ENCODE data around the gene LBR.

The LBR gene

DNA sequence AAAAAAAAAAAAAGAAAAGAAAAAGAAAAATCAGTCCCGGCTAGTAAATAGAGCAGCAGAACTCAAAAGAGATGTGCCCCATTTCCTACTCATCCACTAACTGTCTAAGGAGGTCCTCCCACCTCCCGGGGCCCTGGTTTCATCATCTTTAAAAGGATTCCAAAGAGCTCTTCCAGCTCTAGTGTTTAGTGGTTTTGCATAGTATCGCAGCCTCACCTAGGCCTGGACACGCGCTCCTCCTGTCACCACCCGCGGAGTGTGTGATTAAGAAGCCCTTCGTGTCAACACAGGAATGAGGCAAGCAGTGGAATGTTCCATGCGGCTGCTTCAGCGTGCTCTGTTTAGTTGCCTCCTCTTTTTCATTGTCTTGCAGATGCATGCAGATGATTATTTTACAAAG is 49.0 kb downstream of the LBR start:
- peak; percentile 72 for DNase-seq (ENCODE audit: low read depth, low spot score)

DNA sequence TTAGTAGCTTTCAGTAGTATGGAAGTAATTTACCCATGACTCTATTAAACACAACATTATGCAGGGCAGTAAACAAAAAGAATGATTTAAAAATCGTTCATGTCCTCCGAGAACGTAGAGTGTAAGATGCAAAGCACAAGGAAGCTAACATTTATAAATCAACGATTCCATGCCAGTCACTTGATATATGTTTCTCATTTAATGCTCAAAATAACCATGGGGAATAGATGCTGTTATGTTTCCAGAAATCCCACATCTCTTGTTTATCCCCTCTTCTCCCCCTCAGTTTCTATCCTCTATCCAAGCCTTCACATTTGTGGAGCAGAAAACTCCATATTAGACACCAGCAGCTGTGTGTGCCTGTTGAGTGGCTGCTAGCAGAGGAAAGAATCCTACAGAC is 52.8 kb downstream of the LBR start:
- no peak for DNase-seq (ENCODE audit: low read depth, low spot score)

DNA sequence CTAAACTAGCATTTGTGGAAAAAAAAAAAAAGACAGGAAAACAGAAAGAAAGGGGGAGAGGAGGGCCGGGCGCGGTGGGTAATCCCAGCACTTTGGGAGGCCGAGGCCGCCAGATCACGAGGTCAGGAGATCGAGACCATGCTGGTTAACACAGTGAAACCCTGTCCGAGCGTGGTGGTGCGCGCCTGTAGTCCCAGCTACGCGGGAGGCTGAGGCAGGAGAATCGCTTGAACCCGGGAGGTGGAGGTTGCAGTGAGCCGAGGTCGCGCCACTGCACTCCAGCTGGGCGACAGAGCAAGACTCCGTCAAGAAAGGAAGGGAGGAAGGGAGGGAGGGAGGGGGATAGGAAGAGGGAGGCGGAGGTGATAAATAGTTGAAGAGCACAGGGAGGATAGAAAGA is 54.7 kb downstream of the LBR start:
- no peak for DNase-seq (ENCODE audit: low read depth, low spot score)

DNA sequence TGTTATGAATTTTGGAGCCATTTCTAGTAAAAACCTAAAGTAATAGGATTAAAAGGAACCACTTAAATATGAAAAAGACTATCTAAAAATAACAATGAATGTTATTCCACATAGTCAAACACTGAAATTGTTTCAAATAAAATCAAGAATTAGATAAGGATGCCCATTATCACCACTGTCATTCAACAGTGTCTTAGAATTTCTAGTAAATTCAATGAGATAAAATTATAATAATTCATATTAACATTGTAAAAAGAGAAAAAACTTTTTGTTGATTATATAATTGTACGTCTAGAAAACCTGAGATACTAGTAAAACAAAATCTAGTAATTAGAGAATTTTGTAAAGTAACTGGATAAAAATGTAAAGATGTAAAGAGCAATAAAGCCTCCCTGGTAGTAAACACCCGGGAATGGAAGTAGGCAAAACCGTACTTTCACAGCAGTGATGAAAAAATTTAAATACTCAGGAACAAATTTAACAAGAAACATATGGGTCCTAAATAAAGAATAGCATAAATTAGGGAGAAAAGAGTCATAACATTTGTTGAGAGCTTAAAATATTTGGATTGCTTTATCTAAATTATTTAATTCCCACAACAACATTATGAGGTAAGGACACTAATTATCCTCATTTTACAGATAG is 56.4 kb downstream of the LBR start:
- no peak for DNase-seq (ENCODE audit: low read depth, low spot score)

DNA sequence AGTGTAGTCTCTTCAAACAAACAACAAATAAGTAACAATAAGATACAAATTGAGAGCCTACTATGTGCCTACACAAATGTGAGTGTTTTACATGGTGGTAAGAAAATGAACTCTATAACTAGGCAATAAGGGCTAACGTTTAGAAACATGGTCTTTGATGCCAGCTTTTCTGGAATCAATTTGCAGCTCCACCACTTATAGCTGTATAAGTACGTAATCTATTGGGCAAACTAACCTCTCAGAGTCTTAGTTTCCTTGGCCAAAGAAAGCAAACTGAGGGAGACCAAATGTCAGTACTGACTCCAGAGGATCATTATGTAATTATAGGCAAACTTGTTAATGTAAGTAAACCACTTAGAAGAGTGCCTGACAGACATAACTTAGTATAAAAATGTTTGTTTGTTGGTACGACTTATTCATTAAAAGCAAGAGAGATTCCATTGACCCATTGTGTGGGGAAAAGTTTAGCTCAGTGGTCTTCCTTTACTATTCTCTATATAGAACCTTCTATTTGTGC is 59.7 kb downstream of the LBR start:
- DNase-seq (ENCODE audit: low read depth, low spot score), result no peak

DNA sequence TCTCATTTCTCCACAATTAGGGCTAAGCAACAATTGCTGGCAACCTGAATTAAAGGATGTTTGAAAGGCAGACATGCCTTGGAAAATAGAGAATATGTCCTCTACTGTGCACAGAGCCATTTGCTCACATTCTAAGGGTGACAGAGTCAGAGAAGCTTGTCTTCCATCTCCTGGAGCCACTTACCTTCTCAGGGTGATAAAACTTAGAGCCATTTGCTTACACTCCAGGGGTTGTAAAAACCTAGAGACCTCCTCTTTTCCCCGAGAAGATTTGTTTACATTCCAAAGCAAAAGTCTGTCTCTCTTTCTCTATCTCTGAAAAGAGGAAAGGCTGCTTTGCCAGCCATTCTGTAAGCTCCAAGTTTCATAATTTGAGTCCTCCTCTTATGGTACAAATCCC is 61.3 kb downstream of the LBR start:
- DNase-seq (ENCODE audit: low read depth, low spot score), result no peak

DNA sequence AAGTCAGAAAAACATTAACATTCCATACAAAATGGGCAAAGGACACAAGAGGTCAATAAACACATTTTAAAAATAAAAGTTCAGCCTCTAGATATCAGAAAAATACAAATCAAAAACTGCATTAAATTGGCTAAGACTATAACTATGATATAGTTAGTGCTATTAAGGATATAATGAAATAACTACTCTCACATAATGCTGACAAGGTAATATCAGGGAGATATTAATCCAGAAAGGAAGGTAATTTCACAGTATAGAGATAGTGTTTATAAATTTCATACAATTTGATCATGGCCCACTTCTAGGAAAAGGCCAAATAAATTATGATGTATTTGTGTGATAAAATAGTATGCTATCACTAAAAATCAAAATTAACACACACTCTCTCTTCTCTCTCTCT is 61.8 kb downstream of the LBR start:
- no peak for DNase-seq (ENCODE audit: low read depth, low spot score)

DNA sequence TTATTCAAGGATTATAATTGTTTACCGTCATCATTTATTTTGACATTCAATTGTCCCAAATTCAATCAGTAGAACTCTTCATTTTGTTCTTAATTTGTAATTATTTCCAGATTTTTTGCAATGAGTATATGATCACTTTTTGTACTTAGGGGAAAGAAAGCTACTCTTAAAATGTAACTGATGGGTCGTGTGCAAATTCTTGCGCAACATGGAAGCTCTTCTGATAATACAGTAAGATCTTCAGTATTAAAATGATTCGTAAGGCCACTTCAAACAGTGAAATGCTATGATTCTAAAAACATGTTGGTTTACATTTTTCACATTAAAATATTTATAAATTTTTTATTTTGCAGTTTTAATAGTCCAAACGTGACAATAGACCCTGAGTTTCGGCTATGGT is 63.4 kb downstream of the LBR start:
- DNase-seq (ENCODE audit: low read depth, low spot score), result no peak

DNA sequence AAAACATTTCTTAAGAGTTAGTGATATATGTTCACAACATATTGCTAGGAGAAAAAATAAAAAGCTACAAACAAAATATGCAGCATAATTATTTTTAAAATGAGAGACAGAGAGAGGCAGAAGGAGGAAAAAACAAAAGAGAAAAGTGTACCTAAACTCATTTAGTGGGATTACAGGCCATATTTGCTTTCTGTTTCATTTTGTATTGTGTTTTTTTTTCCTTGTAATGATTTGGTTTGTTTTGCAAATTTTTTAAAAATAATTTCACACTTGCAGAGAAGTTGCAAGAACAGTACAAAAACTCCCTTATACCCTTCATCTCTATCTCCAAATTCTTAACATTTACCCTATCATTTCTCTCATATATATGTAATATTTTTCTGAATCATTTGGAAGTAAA is 65.0 kb downstream of the LBR start:
- DNase-seq (ENCODE audit: low read depth, low spot score), result no peak

DNA sequence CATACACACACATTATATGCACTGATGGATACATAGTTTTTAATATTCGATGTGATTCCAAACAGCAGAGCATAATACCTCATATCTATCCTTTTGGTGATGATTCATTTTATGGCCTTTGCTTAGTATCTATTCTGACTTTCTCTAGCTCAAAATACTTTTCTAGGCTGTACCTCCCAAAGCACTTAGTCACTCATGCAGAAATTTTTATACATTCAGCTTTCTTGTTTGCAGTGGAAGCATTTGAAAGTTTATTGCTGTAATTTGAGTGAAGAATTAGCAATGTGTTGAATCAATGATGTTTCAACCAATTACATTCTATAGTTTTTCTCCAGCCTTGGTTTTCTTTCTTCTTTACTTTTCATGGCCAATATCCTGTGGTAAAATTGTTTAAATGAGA is 66.7 kb downstream of the LBR start:
- no peak for DNase-seq (ENCODE audit: low read depth, low spot score)

DNA sequence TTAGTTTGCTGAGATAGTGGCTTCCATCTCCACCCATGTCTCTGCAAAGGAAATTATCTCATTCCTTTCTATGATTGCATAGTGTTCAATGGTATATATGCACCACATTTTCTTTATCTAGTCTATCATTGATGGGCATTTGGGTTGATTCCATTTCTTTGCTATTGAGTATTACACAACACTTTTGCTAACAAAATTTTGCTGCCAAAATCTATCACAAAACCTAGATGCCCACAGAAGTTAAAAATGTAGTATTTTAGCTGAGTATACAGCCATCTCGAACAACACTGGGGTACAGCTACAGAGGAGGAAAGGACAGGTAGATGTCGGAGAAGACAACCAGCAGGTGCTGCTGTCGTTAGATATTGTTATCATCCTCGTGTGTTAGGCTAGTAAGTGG is 67.7 kb downstream of the LBR start:
- DNase-seq (ENCODE audit: low read depth, low spot score), result no peak

DNA sequence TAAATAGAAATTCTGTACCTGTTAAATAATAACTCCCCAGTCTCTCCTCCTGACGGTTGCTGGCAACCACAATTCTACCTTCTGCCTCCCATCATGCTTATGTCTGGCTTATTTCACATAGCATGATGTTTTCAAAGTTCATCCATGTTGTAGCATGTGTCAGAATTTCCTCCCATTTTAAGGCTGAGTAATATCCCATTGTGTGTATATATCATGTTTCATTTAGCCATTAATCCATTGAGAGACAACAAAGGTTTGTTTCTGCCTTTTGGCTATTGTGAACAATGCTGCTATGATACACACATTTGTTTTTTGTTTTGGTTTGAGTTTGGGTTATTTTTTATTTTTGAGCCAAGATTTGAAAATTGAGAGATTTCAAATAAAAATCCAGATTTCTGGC is 72.0 kb downstream of the LBR start:
- no peak for DNase-seq (ENCODE audit: low read depth, low spot score)

DNA sequence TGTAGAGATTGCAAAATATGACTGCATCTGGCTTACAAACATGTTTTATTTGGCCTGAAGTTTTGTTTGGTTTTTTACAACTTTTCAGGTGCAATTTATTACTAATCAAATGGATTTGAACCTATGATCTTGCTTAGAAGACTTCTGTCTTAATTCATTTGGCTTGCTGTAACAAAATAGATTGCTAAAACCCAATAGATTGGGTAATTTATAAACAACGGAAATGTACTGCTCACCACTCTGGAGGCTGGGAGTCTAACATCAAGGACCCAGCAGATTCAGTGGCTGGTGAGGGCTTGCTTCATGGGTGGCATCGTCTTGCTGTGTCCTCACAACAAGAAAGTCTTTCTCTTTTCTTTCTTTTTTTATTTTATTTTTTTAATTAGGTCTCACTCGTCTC is 72.9 kb downstream of the LBR start:
- no peak for DNase-seq (ENCODE audit: low read depth, low spot score)
